ENCODE measurements around the gene OOSP4A.

DNA sequence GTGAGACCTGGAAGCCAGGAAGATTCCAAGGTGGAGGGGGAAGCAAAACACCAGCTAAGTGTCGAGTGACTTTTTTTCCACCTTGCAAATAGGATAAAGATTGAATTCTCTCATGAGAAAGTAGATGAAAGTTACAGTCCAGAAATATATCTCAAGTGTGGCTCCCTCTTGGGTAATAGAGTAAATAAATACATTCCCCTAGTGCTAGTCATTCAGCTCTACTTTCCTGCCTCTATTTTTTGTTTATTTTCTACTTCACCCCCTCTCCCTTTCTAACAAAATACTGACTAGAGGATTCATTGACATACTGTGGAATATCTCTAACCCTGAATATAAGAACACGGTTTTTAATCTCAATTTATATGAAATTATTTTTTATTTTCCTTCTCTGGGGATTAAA, 34.0 kb downstream of the OOSP4A start:
- no peak for TF ChIP-seq CTCF (conservative IDR thresholded peaks at IDR 0.05 in 1 of 2, IDR thresholded peaks at IDR 0.05 in 1 of 2; ENCODE audit: low read depth in 1 of 2, low read length in 2 of 2)
- no peak for TF ChIP-seq EZH2 (IDR thresholded peaks at IDR 0.05; ENCODE audit: low read length, missing control alignments)

Measured in fibroblast of lung (primary cell).